ENCODE measurements around the gene PNPLA1.

GRCh38 chr6:36263390-36264000 is 6.4 kb upstream of the PNPLA1 start:
- no peak for TF ChIP-seq POLR2A (IDR thresholded peaks at IDR 0.05)
- no peak for TF ChIP-seq CTCF (IDR thresholded peaks at IDR 0.05 in 4 of 5, conservative IDR thresholded peaks at IDR 0.05 in 1 of 5)

All from gastrocnemius medialis (tissue), 4 donors.